GM10847 (cell line): ENCODE results near the gene ABCF2.

Source experiments
- POLR2A ChIP-seq: IDR thresholded peaks from 2 replicates; pipeline ENCODE4 v1.6.1; 2011; ENCODE audit not compliant: insufficient read length; ENCODE audit errors: extremely low read depth

ABCF2 gene

GRCh38 chr7:151225948-151226510 lies 976 bp downstream of the ABCF2 start:
- no peak for TF ChIP-seq POLR2A

GRCh38 chr7:151223728-151224127 lies 3.3 kb downstream of the ABCF2 start:
- TF ChIP-seq POLR2A = no peak

GRCh38 chr7:151218170-151218569 lies 8.8 kb downstream of the ABCF2 start:
- TF ChIP-seq POLR2A = no peak

- TF ChIP-seq POLR2A = no peak
Measured at GRCh38 chr7:151215396-151215795, 11.6 kb downstream of the ABCF2 start.

GRCh38 chr7:151213826-151214225 lies 13.2 kb downstream of the ABCF2 start:
- no peak for TF ChIP-seq POLR2A

GRCh38 chr7:151212626-151213025 lies 14.4 kb downstream of the ABCF2 start:
- no peak for TF ChIP-seq POLR2A

GRCh38 chr7:151211155-151211772 lies 15.7 kb downstream of the ABCF2 start:
- TF ChIP-seq POLR2A = no peak

- no peak for TF ChIP-seq POLR2A
Measured at GRCh38 chr7:151210087-151210854, 16.7 kb downstream of the ABCF2 start, which contains the start of gene H2BK1. Gene H2BK1 (minus strand): TSS chr7:151210488. CDS start chr7:151210318, 170 bp downstream.

GRCh38 chr7:151209588-151209987 lies 17.4 kb downstream of the ABCF2 start:
- no peak for TF ChIP-seq POLR2A

- TF ChIP-seq POLR2A = no peak
Measured at GRCh38 chr7:151208253-151208862, 18.6 kb downstream of the ABCF2 start.

- no peak for TF ChIP-seq POLR2A
Measured at GRCh38 chr7:151207804-151208203, 19.2 kb downstream of the ABCF2 start.

GRCh38 chr7:151207315-151207714 lies 19.7 kb downstream of the ABCF2 start:
- TF ChIP-seq POLR2A = no peak

- no peak for TF ChIP-seq POLR2A
Measured at GRCh38 chr7:151206914-151207313, 20.1 kb downstream of the ABCF2 start.

- TF ChIP-seq POLR2A = no peak
Measured at GRCh38 chr7:151205730-151206129, 21.3 kb downstream of the ABCF2 start.

GRCh38 chr7:151204383-151205032 lies 22.5 kb downstream of the ABCF2 start:
- no peak for TF ChIP-seq POLR2A
